WTC11 (cell line): ENCODE measurements around the gene ILKAP.

Source experiments
- CTCF ChIP-seq: fragments of 200-600 bp; IDR thresholded peaks from 2 replicates; pipeline ENCODE4 v1.8.0; 2022; ENCODE audit warnings: antibody characterized with exemption
- NR1H2 ChIP-seq: sonication (generic); formaldehyde crosslinking; IDR thresholded peaks from 2 replicates; pipeline ENCODE4 v1.9.0; 2021; ENCODE audit warnings: mild to moderate bottlenecking, moderate library complexity, missing genetic modification reagents
- SMAD4 ChIP-seq: sonication (generic); formaldehyde crosslinking; IDR thresholded peaks from 2 replicates; pipeline ENCODE4 v1.8.0; 2022; ENCODE audit warnings: mild to moderate bottlenecking, missing genetic modification reagents
- SP1 ChIP-seq: sonication (generic); formaldehyde crosslinking; conservative IDR thresholded peaks from 2 replicates; pipeline ENCODE4 v1.8.1; 2022; ENCODE audit warnings: missing genetic modification reagents
- ZNF317 ChIP-seq: sonication (generic); formaldehyde crosslinking; IDR thresholded peaks from 2 replicates; pipeline ENCODE4 v1.8.1; 2023; ENCODE audit warnings: low read depth, mild to moderate bottlenecking, moderate library complexity, missing genetic modification reagents, borderline replicate concordance
- TF ChIP-seq, protein P1 (sequence below): sonication (generic); formaldehyde crosslinking; conservative IDR thresholded peaks from 2 replicates; pipeline ENCODE4 v1.8.1; 2022; ENCODE audit warnings: mild to moderate bottlenecking, missing genetic modification reagents
- TF ChIP-seq, protein P2 (sequence below): sonication (generic); formaldehyde crosslinking; IDR thresholded peaks from 2 replicates; pipeline ENCODE4 v1.8.1; 2023; ENCODE audit warnings: mild to moderate bottlenecking, missing genetic modification reagents, moderate library complexity

GRCh38 chr2:238124488-238125126 is 78.9 kb downstream of the ILKAP start:
- TF ChIP-seq, protein P1, sequence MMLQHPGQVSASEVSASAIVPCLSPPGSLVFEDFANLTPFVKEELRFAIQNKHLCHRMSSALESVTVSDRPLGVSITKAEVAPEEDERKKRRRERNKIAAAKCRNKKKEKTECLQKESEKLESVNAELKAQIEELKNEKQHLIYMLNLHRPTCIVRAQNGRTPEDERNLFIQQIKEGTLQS (CRISPR knock-in tag) = no peak
- TF ChIP-seq SMAD4 (CRISPR knock-in tag) (no peak), ZNF317 (CRISPR knock-in tag) (no peak), NR1H2 (CRISPR knock-in tag) (no peak), CTCF (no peak), SP1 (CRISPR knock-in tag) (no peak)
- TF ChIP-seq, protein P2, sequence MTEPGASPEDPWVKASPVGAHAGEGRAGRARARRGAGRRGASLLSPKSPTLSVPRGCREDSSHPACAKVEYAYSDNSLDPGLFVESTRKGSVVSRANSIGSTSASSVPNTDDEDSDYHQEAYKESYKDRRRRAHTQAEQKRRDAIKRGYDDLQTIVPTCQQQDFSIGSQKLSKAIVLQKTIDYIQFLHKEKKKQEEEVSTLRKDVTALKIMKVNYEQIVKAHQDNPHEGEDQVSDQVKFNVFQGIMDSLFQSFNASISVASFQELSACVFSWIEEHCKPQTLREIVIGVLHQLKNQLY = no peak
